Peyer's patch (tissue), 4 donors: ENCODE data around the gene CCM2. TPM values are rescaled to one million over a fixed set of nuclear protein-coding genes. Genes with fewer than 3 reads are reported as not detected.

Source experiments
- DNase-seq, 3 donors: peaks; one replicate each; pipeline ENCODE4 v3.0.0-alpha.2; 2017 to 2019
- H3K27ac ChIP-seq, 4 donors: fragments of 200-600 bp; sonication (generic); one replicate each; pipeline ENCODE4 v1.5.1; 2016 to 2019
- H3K27me3 ChIP-seq, 2 donors: fragments of 200-600 bp; sonication (generic); one replicate each; pipeline ENCODE4 v1.5.1; 2019
- H3K36me3 ChIP-seq, 3 donors: fragments of 200-600 bp; sonication (generic); one replicate each; pipeline ENCODE4 v1.5.1; 2016 to 2019
- H3K4me1 ChIP-seq, 4 donors: fragments of 200-600 bp; sonication (generic); one replicate each; pipeline ENCODE4 v1.5.1; 2016 to 2019
- H3K4me3 ChIP-seq, 4 donors: fragments of 200-600 bp; sonication (generic); 1 replicate in 3 of 4; 2 replicates in 1 of 4; pipeline ENCODE4 v1.5.1; 2016 to 2019; ENCODE audit warnings: mild to moderate bottlenecking in 1 of 4
- H3K9me3 ChIP-seq, 4 donors: fragments of 200-600 bp; sonication (generic); one replicate each; pipeline ENCODE4 v1.5.1; 2016 to 2019; ENCODE audit warnings: mild to moderate bottlenecking in 1 of 4
- CTCF ChIP-seq, 6 experiments: fragments of 450-650 bp in 4 of 6; fragments of 200-600 bp in 2 of 6; sonication (generic) in 1 of 6; IDR thresholded peaks; one replicate each; pipeline ENCODE4 v1.5.1; 2017 to 2019; ENCODE audit warnings: antibody characterized with exemption in 6 of 6, mild to moderate bottlenecking in 3 of 6, moderate library complexity in 1 of 6
- POLR2A ChIP-seq, 2 donors: fragments of 450-650 bp; IDR thresholded peaks; one replicate each; pipeline ENCODE4 v1.5.1; 2017; ENCODE audit warnings: antibody characterized with exemption in 2 of 2, mild to moderate bottlenecking in 2 of 2, moderate library complexity in 2 of 2
- small RNA-seq, 2 donors: library from RNA; depleted of rRNA; stranded (forward); fragments of <200 nt; gene quantifications; one replicate each; pipeline ENCODE3, GENCODE V24; 2016
- total RNA-seq, 4 donors: library from RNA; depleted of rRNA; stranded (reverse); fragments of >200 nt; gene quantifications; one replicate each; pipeline ENCODE4 v1.1.0, GENCODE V29; 2016

The CCM2 gene
- total RNA-seq, 4 donors from 2014 or later = 23.3 to 49.5 (median 32.5) TPM

DNA sequence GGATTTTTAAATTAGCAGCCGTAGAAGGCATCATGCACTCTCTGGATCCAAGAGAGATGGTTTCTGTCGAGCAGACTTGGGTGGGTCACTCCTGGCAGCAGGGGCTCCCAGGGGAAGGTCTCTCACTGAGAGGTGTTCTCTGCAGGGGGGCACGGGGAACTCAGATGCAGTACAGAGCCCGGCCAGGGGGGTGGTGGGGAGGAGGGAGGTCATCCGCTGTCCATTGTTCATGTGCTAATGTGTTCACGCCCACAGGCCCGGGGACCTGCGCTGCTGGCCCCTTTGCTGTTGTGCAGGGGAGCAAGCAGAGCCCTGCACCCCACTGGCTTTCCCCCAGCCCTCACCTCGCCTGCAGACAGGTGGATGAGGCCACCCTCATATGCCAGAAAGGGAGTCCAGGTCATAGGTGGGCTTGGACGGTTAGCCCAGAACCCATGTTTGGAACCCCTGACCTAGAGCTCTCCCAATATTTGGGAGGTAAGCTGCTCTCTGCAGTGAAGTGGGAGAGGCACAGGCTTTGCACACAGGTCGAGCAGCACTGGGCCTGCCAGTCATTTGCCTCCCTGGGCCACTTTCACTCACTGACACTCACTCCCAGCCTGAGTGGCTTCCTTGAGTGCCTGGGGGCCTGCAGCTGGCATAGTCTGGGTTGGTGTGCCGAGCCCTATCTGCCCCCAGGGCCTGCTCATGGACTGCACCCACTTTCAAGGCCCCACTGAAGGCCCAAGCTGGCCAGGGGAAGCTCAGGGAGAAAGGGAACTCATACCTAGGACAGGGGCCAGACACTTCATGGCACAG, 124.1 kb downstream of the CCM2 start:
- H3K27ac ChIP-seq = no peak overlapping the region
- TF ChIP-seq CTCF (IDR thresholded peaks at IDR 0.05) (no peak), POLR2A (IDR thresholded peaks at IDR 0.05) (no peak)
- no peak for DNase-seq
- H3K4me3 ChIP-seq = no peak overlapping the region
- no peaks in the 10 kb centered on the region for H3K36me3 ChIP-seq
- no peaks in the 10 kb centered on the region for H3K4me1 ChIP-seq
- H3K27me3 ChIP-seq = no peaks in the 10 kb centered on the region
- no peaks in the 10 kb centered on the region for H3K9me3 ChIP-seq

- Histone ChIP-seq H3K9me3 (no peaks in the 10 kb centered on the region), H3K4me1 (no peaks in the 10 kb centered on the region), H3K4me3 (no peak overlapping the region), H3K36me3 (no peaks in the 10 kb centered on the region), H3K27me3 (no peaks in the 10 kb centered on the region), H3K27ac (no peak overlapping the region)
- TF ChIP-seq POLR2A (IDR thresholded peaks at IDR 0.05) = no peak
- no peak for TF ChIP-seq CTCF (IDR thresholded peaks at IDR 0.05)
- DNase-seq = no peak
Observed at GRCh38 chr7:45125193-45125904, 125.3 kb downstream of the CCM2 start.

Small RNA genes within 50 kb of the gene (small RNA-seq; reads per million reads assigned to genes)
- gene SNORA5A (3.2 to 4.5 reads per million in 2 donors), gene SNORA5B (0 reads per million in 2 donors), gene SNORA5C (126 to 229 reads per million in 2 donors)

Other genes starting within 250 kb of the CCM2 start
- gene PPIA, start 203.5 kb upstream of the CCM2 start, total RNA-seq = 1,000 to 10,000 TPM in 1 of 4 donors, 100 to 1,000 TPM in 3; 565 to 1,018 (median 894) TPM
- gene H2AZ2, start 152.1 kb upstream of the CCM2 start, total RNA-seq = 10 to 100 TPM; 67.7 to 83.2 (median 74.3) TPM
- gene PURB, start 114.7 kb upstream of the CCM2 start, total RNA-seq = 10 to 100 TPM; 13.8 to 21.5 (median 15.8) TPM
- gene MYO1G, start 21.2 kb upstream of the CCM2 start, total RNA-seq = 10 to 100 TPM in 1 of 4 donors, 1 to 10 TPM in 3; 2.7 to 14.9 (median 5.0) TPM
- gene NACAD, start 88.8 kb downstream of the CCM2 start, total RNA-seq = 10 to 100 TPM in 1 of 4 donors, 1 to 10 TPM in 2, not detected in 1; 1.5 to 13.6 (median 5.0) TPM
- gene TBRG4, start 111.5 kb downstream of the CCM2 start, total RNA-seq = 100 to 1,000 TPM in 3 of 4 donors, 10 to 100 TPM in 1; 75.5 to 117 (median 108) TPM
- gene RAMP3, start 157.6 kb downstream of the CCM2 start, total RNA-seq = 10 to 100 TPM in 3 of 4 donors, 1 to 10 TPM in 1; 8.6 to 89.1 (median 20.1) TPM